ENCODE results near the gene TMEM259. TPM values are rescaled to one million over a fixed set of nuclear protein-coding genes. Genes with fewer than 3 reads are reported as not detected.

The TMEM259 gene
- total and polyA plus RNA-seq, 2 donors from 2014 or later = 129 to 180 TPM

DNA sequence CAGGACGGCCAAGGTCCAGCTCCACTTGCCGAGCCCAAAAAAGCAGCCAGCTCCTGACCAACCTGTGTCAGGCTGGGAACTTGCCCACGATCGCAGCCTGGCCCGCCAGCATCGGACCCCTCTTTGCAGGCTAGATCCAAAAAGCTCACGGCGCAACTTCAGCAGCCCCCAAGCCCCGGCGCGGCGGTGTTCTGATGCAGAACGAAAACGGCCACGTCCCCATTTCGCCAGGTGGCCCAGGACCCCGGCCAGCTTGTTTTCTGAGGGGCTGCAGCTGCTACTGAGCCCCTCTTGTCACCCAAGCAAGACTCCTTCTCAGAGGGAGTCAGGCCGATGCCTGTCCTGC is 1.3 kb downstream of the TMEM259 start:
- TF ChIP-seq, protein P1, sequence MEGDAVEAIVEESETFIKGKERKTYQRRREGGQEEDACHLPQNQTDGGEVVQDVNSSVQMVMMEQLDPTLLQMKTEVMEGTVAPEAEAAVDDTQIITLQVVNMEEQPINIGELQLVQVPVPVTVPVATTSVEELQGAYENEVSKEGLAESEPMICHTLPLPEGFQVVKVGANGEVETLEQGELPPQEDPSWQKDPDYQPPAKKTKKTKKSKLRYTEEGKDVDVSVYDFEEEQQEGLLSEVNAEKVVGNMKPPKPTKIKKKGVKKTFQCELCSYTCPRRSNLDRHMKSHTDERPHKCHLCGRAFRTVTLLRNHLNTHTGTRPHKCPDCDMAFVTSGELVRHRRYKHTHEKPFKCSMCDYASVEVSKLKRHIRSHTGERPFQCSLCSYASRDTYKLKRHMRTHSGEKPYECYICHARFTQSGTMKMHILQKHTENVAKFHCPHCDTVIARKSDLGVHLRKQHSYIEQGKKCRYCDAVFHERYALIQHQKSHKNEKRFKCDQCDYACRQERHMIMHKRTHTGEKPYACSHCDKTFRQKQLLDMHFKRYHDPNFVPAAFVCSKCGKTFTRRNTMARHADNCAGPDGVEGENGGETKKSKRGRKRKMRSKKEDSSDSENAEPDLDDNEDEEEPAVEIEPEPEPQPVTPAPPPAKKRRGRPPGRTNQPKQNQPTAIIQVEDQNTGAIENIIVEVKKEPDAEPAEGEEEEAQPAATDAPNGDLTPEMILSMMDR (IDR thresholded peaks at IDR 0.05; ENCODE audit: borderline replicate concordance, extremely low read depth, insufficient read depth) = no peak
- Histone ChIP-seq H3K4me3 (ENCODE audit: low read length in 3 of 3) (peak overlapping the region; percentile 64 to 84 (median 80)), H3K9ac (ENCODE audit: low read length in 3 of 3) (peak overlapping the region in 2 of 3 donors; percentile 78 to 84), H3K9me3 (ENCODE audit: control insufficient read depth in 2 of 3, insufficient read depth in 1 of 3, low read length in 3 of 3) (no peaks in the 10 kb centered on the region), H3K27me3 (ENCODE audit: control insufficient read depth, insufficient read depth, low read length) (no peaks in the 10 kb centered on the region), H3K27ac (ENCODE audit: low read depth in 2 of 2, low read length in 2 of 2) (peak overlapping the region in 1 of 2 donors; percentile 51), H3K4me1 (ENCODE audit: control insufficient read depth in 2 of 3, insufficient read depth in 2 of 3, low read depth in 1 of 3, low read length in 3 of 3) (peaks cover 0 to 46% (median 8%) of the 10 kb centered on the region in 3 donors), H3K36me3 (ENCODE audit: control insufficient read depth in 2 of 3, insufficient read depth in 3 of 3, low read length in 3 of 3) (no peaks in the 10 kb centered on the region)
- peak in 1 of 5 donors; percentile 80 for DNase-seq
- intact Hi-C loops (cut with DNase I) = no loop called here
- no peak for FAIRE-seq

DNA sequence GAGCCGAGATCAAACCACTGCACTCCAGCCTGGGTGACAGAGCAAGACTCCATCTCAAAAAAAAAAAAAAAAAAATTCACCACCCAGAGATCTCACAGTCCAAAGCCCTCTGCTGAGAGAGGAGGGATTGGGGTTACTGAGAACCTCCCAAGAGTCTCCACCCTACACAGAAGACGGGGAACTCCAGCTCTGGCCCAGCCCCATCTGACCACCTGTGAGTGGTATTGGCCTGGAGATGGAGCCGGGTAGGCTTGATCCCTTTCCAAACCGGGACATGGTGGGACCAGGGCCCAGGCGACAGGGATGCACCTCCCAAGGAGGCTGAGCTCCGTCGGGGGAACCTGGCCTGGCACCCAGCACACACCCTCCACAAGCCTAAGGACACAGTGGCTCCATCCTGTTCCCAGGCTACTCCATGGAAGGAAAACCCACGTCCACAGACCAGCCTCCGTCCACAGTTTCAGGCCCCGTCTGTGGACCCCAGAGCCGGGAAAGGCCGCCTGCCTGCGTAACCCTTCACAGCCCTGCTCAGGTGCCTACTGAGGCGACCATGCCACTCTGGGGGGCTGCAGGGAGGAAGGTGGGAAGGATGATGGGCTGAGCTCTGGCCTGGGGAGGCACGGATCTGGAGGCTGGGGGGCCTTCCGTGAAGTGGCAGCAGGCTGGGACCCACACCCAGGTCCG is 1.8 kb downstream of the TMEM259 start:
- H3K4me1 ChIP-seq (ENCODE audit: control insufficient read depth in 2 of 3, insufficient read depth in 2 of 3, low read depth in 1 of 3, low read length in 3 of 3) = peaks cover 0 to 46% (median 8%) of the 10 kb centered on the region in 3 donors
- no peaks in the 10 kb centered on the region for H3K9me3 ChIP-seq (ENCODE audit: control insufficient read depth in 2 of 3, insufficient read depth in 1 of 3, low read length in 3 of 3)
- TF ChIP-seq, protein P1 (IDR thresholded peaks at IDR 0.05; ENCODE audit: borderline replicate concordance, extremely low read depth, insufficient read depth) = no peak
- peaks cover 0 to 2% (median 0%) of the 10 kb centered on the region in 3 donors for H3K36me3 ChIP-seq (ENCODE audit: control insufficient read depth in 2 of 3, insufficient read depth in 3 of 3, low read length in 3 of 3)
- no peak overlapping the region for H3K27ac ChIP-seq (ENCODE audit: low read depth in 2 of 2, low read length in 2 of 2)
- peak overlapping the region in 2 of 3 donors; percentile 80 to 84 for H3K4me3 ChIP-seq (ENCODE audit: low read length in 3 of 3)
- no peaks in the 10 kb centered on the region for H3K27me3 ChIP-seq (ENCODE audit: control insufficient read depth, insufficient read depth, low read length)
- H3K9ac ChIP-seq (ENCODE audit: low read length in 3 of 3) = peak overlapping the region in 1 of 3 donors; percentile 78
- no peak for FAIRE-seq
- intact Hi-C loops (cut with DNase I) = no loop called here
- no peak for DNase-seq

DNA sequence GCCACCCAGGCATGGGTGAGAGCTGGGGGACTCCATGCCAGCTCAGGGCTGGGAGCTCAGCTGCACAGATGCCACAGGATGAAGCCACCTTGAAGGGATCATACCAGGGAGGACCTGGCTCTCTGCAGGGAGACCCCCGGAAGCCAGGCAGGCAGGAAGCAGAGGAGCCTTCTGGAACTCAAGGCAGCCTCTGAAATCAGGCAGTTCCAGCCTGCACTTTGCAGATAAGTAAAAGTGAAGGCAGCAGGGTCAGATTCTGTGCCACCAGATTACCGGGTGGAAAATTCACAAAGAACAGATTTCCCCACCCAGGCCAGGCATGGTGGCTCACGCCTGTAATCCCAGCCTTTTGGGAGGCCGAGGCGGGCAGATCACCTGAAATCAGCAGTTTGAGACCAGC is 2.5 kb downstream of the TMEM259 start:
- H3K27me3 ChIP-seq (ENCODE audit: control insufficient read depth, insufficient read depth, low read length) = no peaks in the 10 kb centered on the region
- DNase-seq (no peak), FAIRE-seq (no peak)
- H3K4me1 ChIP-seq (ENCODE audit: control insufficient read depth in 2 of 3, insufficient read depth in 2 of 3, low read depth in 1 of 3, low read length in 3 of 3) = peaks cover 0 to 46% (median 8%) of the 10 kb centered on the region in 3 donors
- no peak overlapping the region for H3K9ac ChIP-seq (ENCODE audit: low read length in 3 of 3)
- H3K27ac ChIP-seq (ENCODE audit: low read depth in 2 of 2, low read length in 2 of 2) = no peak overlapping the region
- intact Hi-C loops (cut with DNase I) = no loop called here
- TF ChIP-seq, protein P1 (IDR thresholded peaks at IDR 0.05; ENCODE audit: borderline replicate concordance, extremely low read depth, insufficient read depth) = no peak
- H3K36me3 ChIP-seq (ENCODE audit: control insufficient read depth in 2 of 3, insufficient read depth in 3 of 3, low read length in 3 of 3) = peaks cover 0 to 4% (median 0%) of the 10 kb centered on the region in 3 donors
- no peak overlapping the region for H3K4me3 ChIP-seq (ENCODE audit: low read length in 3 of 3)
- H3K9me3 ChIP-seq (ENCODE audit: control insufficient read depth in 2 of 3, insufficient read depth in 1 of 3, low read length in 3 of 3) = no peaks in the 10 kb centered on the region

Data from kidney (tissue), 14 donors.